Activated CD4-positive, alpha-beta T cell treated with anti-CD3 and anti-CD28 coated beads for 1 hour (primary cell): ENCODE data around the gene GAN.

Experiments used
- DNase-seq: peaks from one replicate; pipeline ENCODE4 v3.0.0-alpha.2; 2020

Gene GAN

GRCh38 chr16:81357711-81358260 lies 43.0 kb downstream of the GAN start:
- DNase-seq = no peak

- no peak for DNase-seq
Observed at GRCh38 chr16:81358860-81359259, 44.1 kb downstream of the GAN start.

GRCh38 chr16:81360135-81360534 lies 45.4 kb downstream of the GAN start:
- DNase-seq = no peak

- no peak for DNase-seq
Observed at GRCh38 chr16:81365731-81366130, 51.0 kb downstream of the GAN start.

GRCh38 chr16:81366316-81366932 lies 51.7 kb downstream of the GAN start:
- no peak for DNase-seq

- DNase-seq = no peak
Observed at GRCh38 chr16:81367821-81368220, 53.1 kb downstream of the GAN start.

- no peak for DNase-seq
Observed at GRCh38 chr16:81369888-81370504, 55.2 kb downstream of the GAN start.

GRCh38 chr16:81371106-81371505 lies 56.3 kb downstream of the GAN start:
- no peak for DNase-seq

- no peak for DNase-seq
Observed at GRCh38 chr16:81374550-81374949, 59.8 kb downstream of the GAN start.

- no peak for DNase-seq
Observed at GRCh38 chr16:81376880-81377279, 62.1 kb downstream of the GAN start.

GRCh38 chr16:81378049-81378448 lies 63.3 kb downstream of the GAN start:
- no peak for DNase-seq

GRCh38 chr16:81380932-81381331 lies 66.2 kb downstream of the GAN start:
- DNase-seq = no peak

- DNase-seq = no peak
Observed at GRCh38 chr16:81384006-81384405, 69.2 kb downstream of the GAN start.

GRCh38 chr16:81385031-81385756 lies 70.4 kb downstream of the GAN start:
- DNase-seq = no peak

- DNase-seq = no peak
Observed at GRCh38 chr16:81388357-81388756, 73.6 kb downstream of the GAN start.

GRCh38 chr16:81390840-81391239 lies 76.1 kb downstream of the GAN start:
- no peak for DNase-seq

GRCh38 chr16:81392011-81392410 lies 77.2 kb downstream of the GAN start:
- no peak for DNase-seq

- no peak for DNase-seq
Observed at GRCh38 chr16:81394416-81394815, 79.7 kb downstream of the GAN start.

GRCh38 chr16:81394966-81395655 lies 80.3 kb downstream of the GAN start:
- no peak for DNase-seq

GRCh38 chr16:81397058-81397878 lies 82.5 kb downstream of the GAN start:
- DNase-seq = no peak

- no peak for DNase-seq
Observed at GRCh38 chr16:81397879-81398520, 83.2 kb downstream of the GAN start.

- DNase-seq = no peak
Observed at GRCh38 chr16:81399909-81400308, 85.1 kb downstream of the GAN start.
